Activated CD4-positive, alpha-beta T cell treated with anti-CD3 and anti-CD28 coated beads for 24 hours (primary cell): ENCODE data around the gene TMEFF2.

Experiments
- DNase-seq, 2 donors: peaks; one replicate each; pipeline ENCODE4 v3.0.0-alpha.2; 2020; ENCODE audit warnings: low read depth in 2 of 2

The TMEFF2 gene

DNA sequence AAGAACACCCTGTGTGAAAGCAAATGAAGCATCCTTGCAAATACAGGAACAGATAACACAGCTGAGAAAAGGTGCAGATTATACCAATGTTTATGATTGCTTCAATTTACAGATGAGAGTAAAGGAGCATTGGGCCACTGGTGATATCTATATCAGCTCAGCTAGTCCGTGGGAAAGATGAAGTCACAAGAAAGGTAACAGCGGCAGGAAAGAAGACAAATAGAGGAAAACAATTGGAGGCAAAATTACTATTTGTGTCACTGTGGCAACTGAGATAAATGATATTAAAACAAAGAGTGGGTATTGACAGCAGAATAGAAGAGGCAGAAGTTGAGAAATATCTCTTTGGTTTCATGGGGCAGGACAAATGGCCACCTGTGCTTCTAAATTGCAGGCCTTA, 226.6 kb downstream of the TMEFF2 start:
- DNase-seq = no peak

- no peak for DNase-seq
Observed at GRCh38 chr2:191965733-191966132, 229.0 kb downstream of the TMEFF2 start.

- no peak for DNase-seq
Observed at GRCh38 chr2:191961556-191961955, 233.2 kb downstream of the TMEFF2 start.

DNA sequence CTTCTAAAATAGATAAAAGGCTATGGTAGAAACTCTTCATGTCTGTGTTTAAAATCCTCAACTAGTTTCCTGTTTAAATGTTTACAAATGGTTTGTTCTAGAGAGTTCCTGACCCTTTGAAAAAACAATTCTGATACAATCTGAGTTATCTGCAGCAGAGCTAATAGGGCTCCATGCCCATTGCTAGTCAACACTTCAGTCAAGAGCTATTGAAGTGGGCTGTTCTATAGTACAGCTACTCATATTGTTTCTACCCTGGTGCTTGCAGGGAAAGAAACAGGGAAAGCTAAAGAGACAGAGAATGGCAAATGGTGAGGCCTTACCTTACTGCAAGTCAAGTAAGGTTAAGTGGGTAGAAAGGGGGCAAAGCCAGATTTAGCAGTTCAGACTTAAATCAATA, 235.5 kb downstream of the TMEFF2 start:
- DNase-seq = no peak

GRCh38 chr2:191957996-191958860, 236.5 kb downstream of the TMEFF2 start:
- no peak for DNase-seq

DNA sequence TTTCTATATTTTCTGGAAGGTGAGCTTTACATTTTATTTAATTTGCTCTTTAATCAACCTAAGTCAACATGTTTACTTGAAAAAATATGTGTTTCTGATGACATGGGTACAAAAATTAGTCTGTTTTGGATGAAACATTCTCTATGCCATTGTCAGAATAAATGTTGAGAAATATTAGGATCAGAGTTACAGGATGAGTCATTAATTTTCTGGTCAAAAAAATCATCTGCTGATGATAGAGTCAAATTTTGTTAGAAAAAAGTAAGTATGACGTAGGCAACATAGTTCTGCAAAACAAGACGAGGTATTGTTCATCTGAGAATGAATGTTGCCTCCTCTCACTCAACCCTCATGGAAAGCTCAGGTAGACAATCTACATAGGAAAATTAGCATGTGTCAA, 240.3 kb downstream of the TMEFF2 start:
- DNase-seq = no peak

DNA sequence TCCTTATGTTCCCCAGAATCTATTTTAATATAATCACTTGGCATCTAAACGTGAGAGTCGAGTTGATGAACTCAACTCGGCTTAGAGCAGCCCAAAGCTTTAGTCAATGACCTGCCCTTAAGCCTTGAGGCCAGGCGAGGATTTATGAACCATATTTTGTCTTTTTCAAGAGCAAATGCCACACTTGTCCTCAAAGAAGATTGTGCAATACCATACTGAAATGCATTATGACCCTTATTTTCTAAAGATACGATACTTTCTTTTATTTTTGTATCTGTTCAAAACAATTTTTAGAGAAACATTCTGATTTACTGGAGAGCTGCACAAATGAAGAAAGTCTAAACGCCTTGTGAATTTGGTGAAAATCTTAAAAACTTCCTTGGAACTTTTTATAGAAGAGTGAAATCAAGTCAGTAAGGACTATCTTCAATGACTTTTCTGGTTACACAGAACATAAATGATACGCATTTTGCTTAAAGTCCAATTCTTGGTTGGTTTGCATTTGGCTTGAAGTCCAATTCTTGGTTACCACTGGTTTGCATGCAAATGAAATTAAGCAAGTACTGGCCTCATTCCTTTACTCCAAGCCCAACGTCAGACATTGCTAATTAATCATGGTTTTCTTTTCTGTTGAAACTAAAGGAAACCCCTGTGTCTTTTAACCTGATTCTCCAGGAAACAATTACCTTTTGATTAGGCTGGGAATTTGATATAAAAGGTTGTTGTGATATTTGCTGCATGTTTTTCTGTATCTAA, 242.0 kb downstream of the TMEFF2 start:
- no peak for DNase-seq

GRCh38 chr2:191951832-191952231, 242.9 kb downstream of the TMEFF2 start:
- DNase-seq = no peak

- DNase-seq = no peak
Observed at GRCh38 chr2:191951376-191951775, 243.4 kb downstream of the TMEFF2 start.

DNA sequence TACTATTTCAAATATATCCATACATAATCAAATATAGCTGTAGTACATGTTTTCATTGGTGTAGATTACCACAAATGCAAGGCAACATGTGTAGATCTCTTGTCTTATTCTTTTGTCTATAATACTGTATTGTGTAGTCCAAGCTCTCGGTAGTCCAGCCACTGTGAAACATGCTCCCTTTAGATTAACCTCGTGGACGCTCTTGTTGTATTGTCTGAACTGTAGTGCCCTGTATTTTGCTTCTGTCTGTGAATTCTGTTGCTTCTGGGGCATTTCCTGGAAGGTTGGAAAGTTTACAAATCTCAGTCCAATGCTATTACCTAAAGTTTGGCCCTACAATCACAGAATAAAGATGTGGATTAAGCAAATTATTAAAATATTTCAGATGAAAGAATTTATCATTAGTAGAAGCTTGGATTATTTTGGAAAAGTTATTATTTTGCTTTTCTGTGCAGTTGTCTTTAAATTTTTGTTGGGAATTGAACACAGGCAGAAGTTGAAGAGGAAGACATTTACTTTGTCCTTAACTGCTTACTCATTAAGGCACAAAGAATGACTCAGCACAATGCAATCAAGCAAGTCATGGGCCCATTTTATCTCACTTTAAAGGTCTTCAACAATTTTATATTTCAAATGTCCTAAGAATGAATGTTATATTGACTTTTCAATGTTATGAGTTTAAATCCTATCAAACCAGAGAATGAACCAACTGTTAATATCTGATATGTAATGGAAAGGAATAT, 244.4 kb downstream of the TMEFF2 start:
- no peak for DNase-seq

DNA sequence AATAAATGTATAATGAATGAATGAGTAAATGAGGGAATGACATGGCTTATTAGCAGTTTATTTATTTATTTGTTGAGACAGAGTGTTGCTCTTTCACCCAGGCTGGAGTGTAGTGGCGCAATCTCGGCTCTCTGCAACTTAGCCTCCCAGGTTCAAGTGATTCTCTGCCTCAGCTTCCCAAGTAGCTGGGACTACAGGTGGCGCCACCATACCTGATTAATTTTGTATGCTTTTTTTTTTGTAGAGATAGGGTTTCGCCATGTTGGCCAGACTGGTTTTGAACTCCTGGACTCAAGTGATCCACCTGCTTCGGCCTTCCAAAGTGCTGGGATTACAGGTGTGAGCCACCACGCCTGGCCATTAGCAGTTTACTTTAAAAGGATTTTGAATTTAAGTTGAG, 247.5 kb downstream of the TMEFF2 start:
- DNase-seq = no peak

GRCh38 chr2:191946471-191947182, 248.1 kb downstream of the TMEFF2 start:
- DNase-seq = no peak

GRCh38 chr2:191945623-191946022, 249.1 kb downstream of the TMEFF2 start:
- no peak for DNase-seq

- DNase-seq = no peak
Observed at GRCh38 chr2:191942739-191943103, 252.0 kb downstream of the TMEFF2 start.

- DNase-seq = no peak
Observed at GRCh38 chr2:191942090-191942738, 252.5 kb downstream of the TMEFF2 start.

DNA sequence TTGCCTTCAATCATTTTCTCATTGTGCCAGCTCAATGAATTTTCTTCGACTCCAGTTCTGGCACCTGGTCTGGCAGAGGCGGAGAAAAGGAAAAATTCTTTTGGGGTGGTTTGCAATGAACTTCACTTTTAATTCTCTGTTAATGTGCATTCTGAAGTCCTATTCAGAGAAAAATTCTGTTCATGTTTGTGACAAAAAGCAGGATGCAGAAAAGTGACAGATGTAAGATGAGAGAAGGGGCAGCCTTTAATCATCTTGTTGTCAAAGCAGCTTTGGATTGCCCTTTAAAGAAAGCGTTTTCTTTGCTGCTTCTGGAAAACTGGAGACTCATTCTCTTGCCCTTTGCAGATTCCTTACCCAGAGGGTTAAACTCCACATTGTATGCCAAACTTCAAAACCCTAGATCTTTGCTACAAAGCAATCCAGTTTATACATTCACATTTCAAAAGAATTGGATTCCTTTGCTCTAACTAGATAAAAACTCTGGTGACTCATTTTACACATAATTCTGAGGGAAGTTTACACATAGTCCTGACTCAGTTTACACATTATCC, 253.3 kb downstream of the TMEFF2 start:
- no peak for DNase-seq

GRCh38 chr2:191938779-191939178, 256.0 kb downstream of the TMEFF2 start:
- DNase-seq = no peak

GRCh38 chr2:191936882-191937405, 257.8 kb downstream of the TMEFF2 start:
- DNase-seq = no peak

GRCh38 chr2:191935247-191935646, 259.5 kb downstream of the TMEFF2 start:
- no peak for DNase-seq

DNA sequence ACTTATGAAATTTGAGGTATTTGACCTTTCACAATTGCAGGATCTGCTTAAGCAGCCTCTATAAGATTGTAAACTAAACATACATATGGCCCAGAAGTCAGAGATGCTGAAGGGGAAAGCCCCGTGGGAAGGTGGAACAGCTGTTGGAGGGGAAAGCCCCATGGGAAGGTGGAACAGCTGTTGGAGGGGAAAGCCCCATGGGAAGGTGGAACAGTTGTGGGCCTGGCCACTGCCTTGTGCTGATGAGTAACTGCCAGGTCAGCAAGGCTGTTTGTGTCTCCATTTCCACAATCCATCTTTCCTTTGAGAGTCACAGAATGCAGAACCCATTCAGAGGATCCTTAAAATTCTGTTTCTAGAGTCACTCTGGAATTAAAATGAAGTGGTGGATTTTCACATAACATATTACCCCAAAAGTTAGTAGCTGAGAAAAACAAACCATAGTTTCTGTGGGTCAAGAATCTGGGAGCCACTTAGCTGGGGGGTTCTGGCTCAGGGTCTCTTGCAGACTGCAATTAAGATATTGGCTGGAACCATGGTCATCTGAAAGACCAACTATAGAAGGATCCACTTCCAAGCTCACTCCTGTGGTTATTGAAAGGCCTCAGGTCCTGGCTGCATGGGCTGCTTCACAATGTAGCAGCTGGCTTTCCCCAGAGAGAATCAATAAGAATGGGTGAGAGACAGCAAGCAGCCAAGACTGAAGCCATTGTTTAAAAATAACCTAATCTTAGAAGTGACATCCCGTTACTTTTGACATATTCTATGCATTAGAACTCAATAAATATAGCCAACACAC, 261.2 kb downstream of the TMEFF2 start:
- DNase-seq = peak in 1 of 2 donors; percentile 7
